ENCODE results near the gene PHKA2. TPM values are rescaled to one million over a fixed set of nuclear protein-coding genes. Genes with fewer than 3 reads are reported as not detected.
"Not testable (repeated sequence)": the region's sequence is repeated elsewhere in the genome, so short reads cannot be mapped to it uniquely, and the experiment has no call there.

PHKA2 gene
- total RNA-seq (10 to 100 TPM; 16.0 to 16.1 TPM), polyA plus RNA-seq (9.7 TPM)

GRCh38 chrX:18983666-18984380 is at the start of gene PHKA2:
Gene PHKA2 (minus strand): TSS chrX:18984114. CDS start chrX:18983932, 182 bp downstream.
- H3K9me3 Mint-ChIP-seq, result no peaks in the 10 kb centered on the region
- no peaks in the 10 kb centered on the region for H3K9me3 ChIP-seq (ENCODE audit: low read length)
- H3K36me3 ChIP-seq (ENCODE audit: insufficient read depth, low read length), result no peaks in the 10 kb centered on the region
- no peaks in the 10 kb centered on the region for H3K27me3 ChIP-seq (ENCODE audit: insufficient read depth, low read length, poor library complexity, severe bottlenecking)
- no peaks in the 10 kb centered on the region for H3K36me3 Mint-ChIP-seq
- peak in 2 of 5 donors; percentile 19 to 49 for DNase-seq
- H3K4me3 ChIP-seq (ENCODE audit: low read length), result peak within 1 kb of the TSS; percentile 71
- H3K4me1 Mint-ChIP-seq, result peaks cover 8 to 36% (median 10%) of the 10 kb centered on the region in 3 donors
- H3K27ac ChIP-seq (ENCODE audit: low read depth, low read length), result peak within 1 kb of the TSS; percentile 76
- ChIA-PET CTCF (no interaction called here), POLR2A (no interaction called here)
- H3K27me3 Mint-ChIP-seq, result peaks cover 0 to 9% of the 10 kb centered on the region in 2 donors
- H3K27ac Mint-ChIP-seq, result peak within 1 kb of the TSS; percentile 79 to 98 (median 92)
- H3K4me3 Mint-ChIP-seq, result peak within 1 kb of the TSS; percentile 75 to 93 (median 85)
- peaks cover 12% of the 10 kb centered on the region for H3K4me1 ChIP-seq (ENCODE audit: insufficient read depth, low read length)

GRCh38 chrX:19030805-19031204 is 46.9 kb upstream of the PHKA2 start:
- no peaks in the 10 kb centered on the region for H3K9me3 ChIP-seq (ENCODE audit: low read length)
- no peak overlapping the region for H3K4me3 ChIP-seq (ENCODE audit: low read length)
- H3K27me3 ChIP-seq (ENCODE audit: insufficient read depth, low read length, poor library complexity, severe bottlenecking), result no peaks in the 10 kb centered on the region
- no peaks in the 10 kb centered on the region for H3K9me3 Mint-ChIP-seq
- H3K4me1 Mint-ChIP-seq, result no peaks in the 10 kb centered on the region
- peaks cover 0 to 5% of the 10 kb centered on the region in 2 donors for H3K27me3 Mint-ChIP-seq
- no peaks in the 10 kb centered on the region for H3K4me1 ChIP-seq (ENCODE audit: insufficient read depth, low read length)
- CTCF ChIA-PET, result no interaction called here
- H3K36me3 ChIP-seq (ENCODE audit: insufficient read depth, low read length), result no peaks in the 10 kb centered on the region
- H3K36me3 Mint-ChIP-seq, result peaks cover 0 to 1% (median 0%) of the 10 kb centered on the region in 3 donors
- POLR2A ChIA-PET, result no interaction called here
- no peak overlapping the region for H3K4me3 Mint-ChIP-seq
- H3K27ac Mint-ChIP-seq, result no peak overlapping the region
- no peak overlapping the region for H3K27ac ChIP-seq (ENCODE audit: low read depth, low read length)
- DNase-seq, result no peak

GRCh38 chrX:19028560-19028959 is 44.6 kb upstream of the PHKA2 start:
- Mint-ChIP-seq H3K36me3 (peaks cover 0 to 1% (median 0%) of the 10 kb centered on the region in 3 donors), H3K4me1 (no peaks in the 10 kb centered on the region), H3K4me3 (no peak overlapping the region), H3K27ac (no peak overlapping the region), H3K27me3 (peaks cover 0 to 8% of the 10 kb centered on the region in 2 donors), H3K9me3 (no peaks in the 10 kb centered on the region)
- H3K9me3 ChIP-seq (ENCODE audit: low read length), result no peaks in the 10 kb centered on the region
- H3K36me3 ChIP-seq (ENCODE audit: insufficient read depth, low read length), result no peaks in the 10 kb centered on the region
- no peaks in the 10 kb centered on the region for H3K27me3 ChIP-seq (ENCODE audit: insufficient read depth, low read length, poor library complexity, severe bottlenecking)
- no peak for DNase-seq
- POLR2A ChIA-PET, result no interaction called here
- no peak overlapping the region for H3K4me3 ChIP-seq (ENCODE audit: low read length)
- CTCF ChIA-PET, result no interaction called here
- no peaks in the 10 kb centered on the region for H3K4me1 ChIP-seq (ENCODE audit: insufficient read depth, low read length)
- H3K27ac ChIP-seq (ENCODE audit: low read depth, low read length), result no peak overlapping the region

- no peaks in the 10 kb centered on the region for H3K9me3 Mint-ChIP-seq
- DNase-seq, result no peak
- H3K9me3 ChIP-seq (ENCODE audit: low read length), result no peaks in the 10 kb centered on the region
- POLR2A ChIA-PET, result no interaction called here
- no peak overlapping the region for H3K4me3 ChIP-seq (ENCODE audit: low read length)
- no peak overlapping the region for H3K4me3 Mint-ChIP-seq
- H3K36me3 ChIP-seq (ENCODE audit: insufficient read depth, low read length), result no peaks in the 10 kb centered on the region
- H3K27me3 Mint-ChIP-seq, result peaks cover 0 to 6% of the 10 kb centered on the region in 2 donors
- no peaks in the 10 kb centered on the region for H3K4me1 Mint-ChIP-seq
- no peaks in the 10 kb centered on the region for H3K27me3 ChIP-seq (ENCODE audit: insufficient read depth, low read length, poor library complexity, severe bottlenecking)
- no peak overlapping the region for H3K27ac Mint-ChIP-seq
- H3K4me1 ChIP-seq (ENCODE audit: insufficient read depth, low read length), result no peaks in the 10 kb centered on the region
- no peaks in the 10 kb centered on the region for H3K36me3 Mint-ChIP-seq
- no peak overlapping the region for H3K27ac ChIP-seq (ENCODE audit: low read depth, low read length)
- CTCF ChIA-PET, result no interaction called here
Measured at GRCh38 chrX:19024366-19024765, 40.5 kb upstream of the PHKA2 start.

- Histone ChIP-seq H3K27ac (ENCODE audit: low read depth, low read length) (no peak overlapping the region), H3K4me3 (ENCODE audit: low read length) (no peak overlapping the region), H3K4me1 (ENCODE audit: insufficient read depth, low read length) (no peaks in the 10 kb centered on the region), H3K27me3 (ENCODE audit: insufficient read depth, low read length, poor library complexity, severe bottlenecking) (no peaks in the 10 kb centered on the region), H3K36me3 (ENCODE audit: insufficient read depth, low read length) (no peaks in the 10 kb centered on the region), H3K9me3 (ENCODE audit: low read length) (no peaks in the 10 kb centered on the region)
- Mint-ChIP-seq H3K36me3 (peaks cover 0 to 3% (median 0%) of the 10 kb centered on the region in 3 donors), H3K9me3 (no peaks in the 10 kb centered on the region), H3K4me3 (no peak overlapping the region), H3K27ac (no peak overlapping the region), H3K27me3 (peaks cover 0 to 4% of the 10 kb centered on the region in 2 donors), H3K4me1 (no peaks in the 10 kb centered on the region)
- no peak for DNase-seq
- ChIA-PET CTCF (no interaction called here), POLR2A (no interaction called here)
Measured at GRCh38 chrX:19019996-19020395, 36.1 kb upstream of the PHKA2 start.

- no peak overlapping the region for H3K27ac ChIP-seq (ENCODE audit: low read depth, low read length)
- no peaks in the 10 kb centered on the region for H3K27me3 ChIP-seq (ENCODE audit: insufficient read depth, low read length, poor library complexity, severe bottlenecking)
- Mint-ChIP-seq H3K4me1 (no peaks in the 10 kb centered on the region), H3K36me3 (peaks cover 0 to 3% (median 0%) of the 10 kb centered on the region in 3 donors), H3K27ac (no peak overlapping the region), H3K4me3 (no peak overlapping the region), H3K9me3 (no peaks in the 10 kb centered on the region), H3K27me3 (no peaks in the 10 kb centered on the region)
- no peaks in the 10 kb centered on the region for H3K9me3 ChIP-seq (ENCODE audit: low read length)
- no peaks in the 10 kb centered on the region for H3K4me1 ChIP-seq (ENCODE audit: insufficient read depth, low read length)
- no peak overlapping the region for H3K4me3 ChIP-seq (ENCODE audit: low read length)
- POLR2A ChIA-PET, result no interaction called here
- no peaks in the 10 kb centered on the region for H3K36me3 ChIP-seq (ENCODE audit: insufficient read depth, low read length)
- CTCF ChIA-PET, result no interaction called here
- DNase-seq, result no peak
Measured at GRCh38 chrX:19017271-19017670, 33.4 kb upstream of the PHKA2 start.

GRCh38 chrX:19016614-19017013 is 32.7 kb upstream of the PHKA2 start:
- H3K9me3 ChIP-seq (ENCODE audit: low read length); POLR2A ChIA-PET; H3K9me3 Mint-ChIP-seq; H3K4me1 ChIP-seq (ENCODE audit: insufficient read depth, low read length); H3K36me3 Mint-ChIP-seq; H3K27me3 Mint-ChIP-seq; H3K27ac Mint-ChIP-seq; CTCF ChIA-PET; H3K4me1 Mint-ChIP-seq; DNase-seq; H3K36me3 ChIP-seq (ENCODE audit: insufficient read depth, low read length); H3K4me3 Mint-ChIP-seq; H3K4me3 ChIP-seq (ENCODE audit: low read length); H3K27me3 ChIP-seq (ENCODE audit: insufficient read depth, low read length, poor library complexity, severe bottlenecking); H3K27ac ChIP-seq (ENCODE audit: low read depth, low read length): not testable (repeated sequence)

GRCh38 chrX:19007868-19008267 is 24.0 kb upstream of the PHKA2 start:
- CTCF ChIA-PET, result no interaction called here
- POLR2A ChIA-PET, result no interaction called here

More at GRCh38 chrX:19007868-19008267, 24.0 kb upstream of the PHKA2 start:
- H3K27me3 ChIP-seq (ENCODE audit: insufficient read depth, low read length, poor library complexity, severe bottlenecking), result no peaks in the 10 kb centered on the region
- H3K36me3 Mint-ChIP-seq, result peaks cover 0 to 3% (median 2%) of the 10 kb centered on the region in 3 donors
- no peak overlapping the region for H3K27ac ChIP-seq (ENCODE audit: low read depth, low read length)
- H3K4me3 Mint-ChIP-seq, result no peak overlapping the region
- no peak for DNase-seq
- H3K4me1 Mint-ChIP-seq, result no peaks in the 10 kb centered on the region
- no peaks in the 10 kb centered on the region for H3K36me3 ChIP-seq (ENCODE audit: insufficient read depth, low read length)
- no peaks in the 10 kb centered on the region for H3K9me3 ChIP-seq (ENCODE audit: low read length)
- H3K27ac Mint-ChIP-seq, result no peak overlapping the region
- no peaks in the 10 kb centered on the region for H3K27me3 Mint-ChIP-seq
- H3K4me1 ChIP-seq (ENCODE audit: insufficient read depth, low read length), result no peaks in the 10 kb centered on the region
- no peak overlapping the region for H3K4me3 ChIP-seq (ENCODE audit: low read length)
- peaks cover 0 to 3% (median 0%) of the 10 kb centered on the region in 5 donors for H3K9me3 Mint-ChIP-seq
